Erythroblast (primary cell): Measurements from ENCODE around the gene AMDHD2.

Experiments used
- DNase-seq, 2 experiments: peaks; one replicate each; lab custom pipeline; 2025; lab: John Stamatoyannopoulos, UW
- GATA1 ChIP-seq: IDR thresholded peaks from 2 replicates; pipeline ENCODE4 v1.6.1; 2011; ENCODE audit warnings: low read depth, mild to moderate bottlenecking, control low read depth, low read length, moderate library complexity
- POLR2A ChIP-seq: IDR thresholded peaks from 2 replicates; pipeline ENCODE4 v1.6.1; 2011; ENCODE audit warnings: mild to moderate bottlenecking, low read length

AMDHD2 gene, protein sequence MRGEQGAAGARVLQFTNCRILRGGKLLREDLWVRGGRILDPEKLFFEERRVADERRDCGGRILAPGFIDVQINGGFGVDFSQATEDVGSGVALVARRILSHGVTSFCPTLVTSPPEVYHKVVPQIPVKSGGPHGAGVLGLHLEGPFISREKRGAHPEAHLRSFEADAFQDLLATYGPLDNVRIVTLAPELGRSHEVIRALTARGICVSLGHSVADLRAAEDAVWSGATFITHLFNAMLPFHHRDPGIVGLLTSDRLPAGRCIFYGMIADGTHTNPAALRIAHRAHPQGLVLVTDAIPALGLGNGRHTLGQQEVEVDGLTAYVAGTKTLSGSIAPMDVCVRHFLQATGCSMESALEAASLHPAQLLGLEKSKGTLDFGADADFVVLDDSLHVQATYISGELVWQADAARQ

GRCh38 chr16:2520097-2520783 is at the start of gene AMDHD2:
Gene AMDHD2 (plus strand): TSS chr16:2520371. CDS start chr16:2520459, 88 bp downstream.
- TF ChIP-seq POLR2A: no peak
- TF ChIP-seq GATA1: no peak
- DNase-seq: peak; percentile 97 to 98

DNA sequence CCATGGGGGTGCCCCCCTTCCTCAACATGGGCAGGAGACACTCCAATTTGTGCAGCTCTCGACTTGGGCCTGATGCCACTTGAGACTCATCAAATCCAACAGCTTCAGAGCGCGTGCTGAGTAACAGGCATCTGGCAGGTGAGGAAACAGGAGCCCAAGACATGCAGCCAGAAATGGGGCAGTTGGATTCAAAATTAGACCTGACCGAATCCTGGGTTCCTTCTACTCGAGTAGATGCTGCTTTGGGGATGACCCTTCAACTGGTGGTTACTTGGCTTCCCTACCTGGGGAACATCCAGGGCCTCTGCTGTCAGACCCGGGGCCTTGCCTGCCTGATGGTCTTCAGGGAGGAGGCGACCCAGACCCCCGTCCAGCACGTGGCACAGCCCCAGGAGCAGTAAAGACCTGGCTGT is 49.6 kb upstream of the AMDHD2 start:
- TF ChIP-seq POLR2A (no peak), GATA1 (no peak)
- DNase-seq: no peak

- DNase-seq: peak; percentile 62 to 75
- TF ChIP-seq GATA1 (no peak), POLR2A (no peak)
These were observed 49.0 kb upstream of the AMDHD2 start, which contains the start of gene NTN3 for GRCh38 chr16:2471016-2471652. Gene NTN3 (plus strand): TSS chr16:2471297. CDS start chr16:2471702, 405 bp downstream.

DNA sequence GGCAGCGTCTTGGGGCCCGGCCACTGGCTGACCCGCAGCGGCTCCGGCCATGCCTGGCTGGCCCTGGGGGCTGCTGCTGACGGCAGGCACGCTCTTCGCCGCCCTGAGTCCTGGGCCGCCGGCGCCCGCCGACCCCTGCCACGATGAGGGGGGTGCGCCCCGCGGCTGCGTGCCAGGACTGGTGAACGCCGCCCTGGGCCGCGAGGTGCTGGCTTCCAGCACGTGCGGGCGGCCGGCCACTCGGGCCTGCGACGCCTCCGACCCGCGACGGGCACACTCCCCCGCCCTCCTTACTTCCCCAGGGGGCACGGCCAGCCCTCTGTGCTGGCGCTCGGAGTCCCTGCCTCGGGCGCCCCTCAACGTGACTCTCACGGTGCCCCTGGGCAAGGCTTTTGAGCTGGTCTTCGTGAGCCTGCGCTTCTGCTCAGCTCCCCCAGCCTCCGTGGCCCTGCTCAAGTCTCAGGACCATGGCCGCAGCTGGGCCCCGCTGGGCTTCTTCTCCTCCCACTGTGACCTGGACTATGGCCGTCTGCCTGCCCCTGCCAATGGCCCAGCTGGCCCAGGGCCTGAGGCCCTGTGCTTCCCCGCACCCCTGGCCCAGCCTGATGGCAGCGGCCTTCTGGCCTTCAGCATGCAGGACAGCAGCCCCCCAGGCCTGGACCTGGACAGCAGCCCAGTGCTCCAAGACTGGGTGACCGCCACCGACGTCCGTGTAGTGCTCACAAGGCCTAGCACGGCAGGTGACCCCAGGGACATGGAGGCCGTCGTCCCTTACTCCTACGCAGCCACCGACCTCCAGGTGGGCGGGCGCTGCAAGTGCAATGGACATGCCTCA is 48.3 kb upstream of the AMDHD2 start:
- no peak for DNase-seq
- TF ChIP-seq POLR2A: peak; percentile 31
- TF ChIP-seq GATA1: no peak

GRCh38 chr16:2472488-2472864 is 47.7 kb upstream of the AMDHD2 start:
- no peak for DNase-seq
- TF ChIP-seq POLR2A: no peak
- TF ChIP-seq GATA1: no peak

GRCh38 chr16:2472885-2473445 is 47.2 kb upstream of the AMDHD2 start:
- no peak for DNase-seq
- TF ChIP-seq GATA1: no peak
- no peak for TF ChIP-seq POLR2A

GRCh38 chr16:2473446-2473926 is 46.7 kb upstream of the AMDHD2 start:
- no peak for DNase-seq
- TF ChIP-seq GATA1 (no peak), POLR2A (no peak)

DNA sequence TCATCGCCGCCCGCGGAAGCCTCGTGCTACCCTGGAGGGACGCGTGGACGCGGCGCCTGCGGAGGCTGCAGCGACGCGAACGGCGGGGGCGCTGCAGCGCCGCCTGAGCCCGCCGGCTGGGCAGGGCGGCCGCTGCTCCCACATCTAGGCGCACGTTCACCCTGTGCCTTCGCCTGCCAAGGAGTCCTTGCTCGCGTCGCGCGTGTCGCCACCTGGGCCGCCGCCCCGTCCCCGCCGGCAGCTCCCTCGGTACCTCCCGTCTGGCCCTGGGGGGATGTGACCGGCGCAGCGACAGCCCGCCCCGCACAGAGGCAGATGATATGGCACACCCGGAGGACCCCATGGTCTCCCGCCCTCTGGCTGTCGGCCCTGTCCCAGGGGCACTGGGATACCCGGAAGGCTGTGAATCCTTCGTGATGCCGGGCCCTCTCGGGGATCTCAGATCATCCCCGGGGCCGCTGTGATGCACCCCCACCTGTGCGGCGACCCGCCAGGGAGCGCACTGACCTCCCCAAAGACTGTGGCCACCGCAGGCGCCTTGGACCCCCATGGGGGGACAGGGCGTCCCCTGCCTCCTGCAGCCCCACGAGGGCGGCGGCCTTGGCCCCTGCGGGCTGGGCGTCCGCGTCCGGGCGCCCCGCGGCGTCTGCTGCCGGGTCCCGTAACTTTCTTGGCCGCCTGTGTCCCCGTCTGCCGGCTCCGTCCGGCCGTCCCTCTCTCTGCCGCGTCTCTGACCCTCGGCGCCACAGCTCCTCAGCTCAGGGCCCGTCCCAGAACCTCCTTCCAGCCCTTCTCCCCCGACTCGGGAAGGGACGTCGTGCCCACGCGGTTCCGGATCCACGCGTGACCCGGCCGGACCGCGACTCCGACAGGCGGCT is 45.9 kb upstream of the AMDHD2 start:
- peak; percentile 74 to 85 for DNase-seq
- TF ChIP-seq GATA1: no peak
- TF ChIP-seq POLR2A: peak; percentile 45

- DNase-seq: peak; percentile 89 to 93
- TF ChIP-seq POLR2A (no peak), GATA1 (no peak)
These were observed 45.2 kb upstream of the AMDHD2 start, which contains the start of gene TBC1D24 for GRCh38 chr16:2474877-2475412. Gene TBC1D24 (plus strand): TSS chr16:2475127. CDS start chr16:2496149, 21,022 bp downstream.

GRCh38 chr16:2475413-2476344 is 44.5 kb upstream of the AMDHD2 start:
- peak; percentile 56 to 67 for DNase-seq
- no peak for TF ChIP-seq POLR2A
- no peak for TF ChIP-seq GATA1
